Stimulated activated CD4-positive, alpha-beta T cell treated with anti-CD3 and anti-CD28 coated beads, TNF-alpha, amount 100 ng/mL, for 1 hour (primary cell): ENCODE data around the gene PDE4A.
A peak's percentile ranks its signal among the peaks of the same experiment; 100 is the strongest.
"Not testable (repeated sequence)": the region's sequence is repeated elsewhere in the genome, so short reads cannot be mapped to it uniquely, and the experiment has no call there.

ENCODE experiments used
- DNase-seq, 3 donors: peaks; one replicate each; pipeline ENCODE4 v3.0.0-alpha.2; 2020; ENCODE audit warnings: low read depth in 3 of 3, low spot score in 1 of 3

PDE4A gene

GRCh38 chr19:10424011-10424637, 3.8 kb downstream of the PDE4A start:
- peak in 1 of 3 donors; percentile 63 for DNase-seq

- DNase-seq = no peak
Observed at GRCh38 chr19:10427169-10427568, 6.8 kb downstream of the PDE4A start.

GRCh38 chr19:10428996-10429381, 8.7 kb downstream of the PDE4A start:
- DNase-seq = no peak

- DNase-seq = no peak
Observed at GRCh38 chr19:10430505-10431253, 10.3 kb downstream of the PDE4A start.

GRCh38 chr19:10431254-10431942, 11.1 kb downstream of the PDE4A start:
- DNase-seq = no peak

- no peak for DNase-seq
Observed at GRCh38 chr19:10431943-10432735, 11.8 kb downstream of the PDE4A start.

- no peak for DNase-seq
Observed at GRCh38 chr19:10432736-10433130, 12.4 kb downstream of the PDE4A start.

GRCh38 chr19:10433131-10433536, 12.8 kb downstream of the PDE4A start:
- no peak for DNase-seq

- DNase-seq = no peak
Observed at GRCh38 chr19:10439588-10439987, 19.2 kb downstream of the PDE4A start.

GRCh38 chr19:10442698-10443097, 22.4 kb downstream of the PDE4A start:
- DNase-seq = no peak

- no peak for DNase-seq
Observed at GRCh38 chr19:10449037-10449436, 28.7 kb downstream of the PDE4A start.

- DNase-seq = no peak
Observed at GRCh38 chr19:10450191-10450852, 30.0 kb downstream of the PDE4A start.

- no peak for DNase-seq
Observed at GRCh38 chr19:10450853-10451609, 30.7 kb downstream of the PDE4A start.

GRCh38 chr19:10452726-10453618, 32.6 kb downstream of the PDE4A start:
- DNase-seq = no peak

GRCh38 chr19:10453852-10454251, 33.5 kb downstream of the PDE4A start:
- DNase-seq = no peak

- DNase-seq = no peak
Observed at GRCh38 chr19:10454267-10454666, 33.9 kb downstream of the PDE4A start.

- not testable (repeated sequence) for DNase-seq
Observed at GRCh38 chr19:10458733-10459132, 38.4 kb downstream of the PDE4A start.

- no peak for DNase-seq
Observed at GRCh38 chr19:10460714-10461046, 40.3 kb downstream of the PDE4A start.
